NCI-H2196 treated with DMSO at 0.1 percent for 48 hours (cell line): Measurements from ENCODE around the gene C2orf72.
"Not testable (repeated sequence)": the region's sequence is repeated elsewhere in the genome, so short reads cannot be mapped to it uniquely, and the experiment has no call there.

Experiments used
- DNase-seq: peaks from one replicate; lab custom pipeline; 2025; ENCODE audit not compliant: unreplicated experiment; lab: John Stamatoyannopoulos, UW

The C2orf72 gene

DNA sequence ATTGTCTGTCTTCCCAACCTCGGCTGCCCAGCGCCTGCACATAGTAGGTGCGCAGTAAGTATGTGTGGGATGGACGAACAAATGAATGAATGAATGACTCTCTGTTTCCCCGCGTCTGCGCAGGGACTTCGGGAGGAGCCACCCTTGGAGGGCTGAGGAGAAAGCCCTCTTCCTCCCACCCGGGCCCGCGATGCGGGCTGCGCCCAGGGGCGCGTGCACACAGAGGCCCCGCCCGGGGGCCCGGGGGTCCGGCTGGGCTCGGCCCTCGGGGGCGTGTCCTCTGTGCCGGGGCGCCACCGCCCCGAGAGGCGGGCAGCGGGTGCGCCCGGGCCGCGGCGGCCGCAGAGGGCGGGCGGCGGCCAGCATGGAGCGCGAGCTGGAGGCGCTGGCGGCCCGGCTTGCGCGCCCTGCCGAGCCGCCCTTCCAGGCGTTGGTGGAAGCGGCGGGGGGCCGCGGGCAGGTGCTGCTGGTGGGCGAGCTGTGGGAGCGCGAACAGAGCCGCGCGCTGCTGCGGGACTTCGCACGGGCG is at the start of gene C2orf72:
TSS of gene C2orf72 (plus strand) at position 322 of the 529 bp plus-strand sequence. CDS start at position 365, 43 bp downstream.
- DNase-seq: no peak

DNA sequence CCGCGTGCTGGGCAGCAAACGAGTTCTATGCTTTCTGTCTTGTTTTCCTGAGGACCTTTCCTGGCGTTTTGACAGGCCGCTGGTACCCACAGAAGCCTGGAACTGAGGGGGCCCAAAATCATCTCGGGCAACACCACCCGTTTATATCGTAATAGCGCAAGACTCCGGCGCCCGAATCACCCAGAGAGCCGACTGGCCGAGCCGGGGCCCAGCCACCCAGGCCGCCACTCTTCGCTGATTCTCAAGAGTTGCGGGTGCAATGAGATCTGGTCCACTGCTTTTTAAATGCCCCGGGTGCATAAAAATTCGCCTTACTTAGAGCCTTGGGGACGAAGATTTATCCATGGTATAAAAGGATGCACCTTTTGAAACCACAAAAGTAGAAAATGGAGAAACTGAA is 47.6 kb upstream of the C2orf72 start:
- DNase-seq: no peak

DNA sequence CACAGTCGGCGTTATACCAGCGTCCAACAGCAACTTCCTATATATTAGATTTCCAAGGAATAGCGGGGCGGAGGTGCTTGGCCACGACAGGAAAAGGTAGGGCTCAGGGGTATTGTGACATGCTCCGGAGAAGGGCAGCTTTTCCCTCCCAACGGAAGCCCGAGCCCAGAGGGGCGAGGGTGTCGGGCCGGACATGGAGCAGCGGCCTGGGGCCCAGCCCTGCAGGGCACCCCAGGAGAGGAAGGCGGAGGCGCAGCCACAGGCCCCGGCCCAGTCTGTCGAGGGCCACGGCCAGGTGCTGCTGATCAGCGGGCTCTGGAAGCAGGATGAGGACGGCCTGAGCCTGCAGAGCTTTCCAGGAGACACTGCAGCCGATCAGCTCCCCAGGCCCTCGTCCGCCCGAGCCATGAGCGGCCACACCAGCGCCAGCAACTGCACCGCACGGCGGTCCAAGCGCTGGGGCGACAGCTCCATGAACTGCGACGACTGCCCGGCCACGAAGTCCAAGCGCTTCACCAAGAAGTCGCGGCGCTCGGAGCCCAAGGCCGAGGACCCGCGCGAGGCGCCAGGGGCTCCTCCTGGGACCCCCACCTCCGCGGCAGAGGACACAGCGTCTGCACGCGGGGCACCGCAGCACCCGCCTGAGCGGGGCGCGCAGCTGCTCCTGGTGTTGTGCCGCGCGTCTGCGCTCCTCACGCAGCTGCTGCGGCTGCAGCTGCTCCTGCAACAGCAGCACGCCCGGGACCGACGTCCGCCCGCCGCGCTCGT is 47.0 kb upstream of the C2orf72 start:
- DNase-seq: no peak

DNA sequence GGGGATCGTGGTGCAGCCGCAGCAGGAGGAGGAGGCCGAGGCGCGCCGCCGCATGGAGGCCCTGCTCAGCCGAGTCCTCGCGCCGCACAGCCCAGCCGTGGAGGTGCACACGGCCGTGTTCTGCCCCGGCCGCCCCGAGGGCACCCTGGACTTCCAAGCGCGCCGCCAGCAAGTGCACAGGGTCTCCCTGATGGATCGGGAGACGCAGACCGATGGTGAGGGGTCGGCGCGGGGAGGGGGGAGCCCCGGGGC is 46.5 kb upstream of the C2orf72 start:
- no peak for DNase-seq

DNA sequence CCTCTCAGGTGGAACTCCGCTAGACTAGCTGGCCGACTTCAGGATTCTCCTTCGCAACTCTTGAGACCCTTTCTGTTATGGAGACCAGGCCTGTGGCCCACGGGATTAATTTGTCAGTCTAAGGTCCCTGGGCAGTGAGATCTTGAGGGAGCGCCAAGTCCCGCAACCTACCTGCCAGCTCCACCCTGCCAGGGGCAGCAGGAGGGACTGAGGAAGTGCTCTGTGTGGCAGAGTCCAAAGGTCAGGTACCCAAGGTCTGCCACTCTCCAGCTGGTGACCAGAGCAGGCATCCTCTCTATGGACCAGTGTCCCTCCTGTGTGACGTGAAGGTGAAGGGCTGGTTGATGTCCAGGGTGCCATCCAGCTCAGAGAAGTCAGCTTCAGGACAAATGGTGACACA is 45.7 kb upstream of the C2orf72 start:
- no peak for DNase-seq

DNA sequence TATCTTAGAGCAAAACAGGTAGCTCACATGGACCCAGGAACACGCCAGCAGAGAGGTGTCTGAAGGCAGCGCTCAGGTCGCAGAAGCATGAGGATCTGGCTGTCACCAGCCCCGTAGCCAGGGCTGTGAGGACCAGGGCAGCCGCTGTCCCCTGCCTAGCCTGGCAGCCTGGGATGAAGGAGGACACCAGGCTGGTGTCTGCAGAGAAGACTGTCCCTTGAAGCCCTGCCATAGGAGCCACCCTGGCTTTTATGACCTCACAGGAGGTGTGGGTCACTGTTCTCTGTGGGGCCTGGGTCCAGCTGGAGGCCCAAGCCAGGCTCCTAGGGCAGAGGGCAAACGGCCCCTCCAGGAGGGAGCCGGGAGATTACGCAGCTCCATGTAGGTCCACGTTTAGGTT is 41.5 kb upstream of the C2orf72 start, which contains the start of gene SPATA3:
TSS of gene SPATA3 (plus strand) at position 301 of the 400 bp plus-strand sequence. CDS start 113 bp downstream, outside the sequence.
- no peak for DNase-seq

DNA sequence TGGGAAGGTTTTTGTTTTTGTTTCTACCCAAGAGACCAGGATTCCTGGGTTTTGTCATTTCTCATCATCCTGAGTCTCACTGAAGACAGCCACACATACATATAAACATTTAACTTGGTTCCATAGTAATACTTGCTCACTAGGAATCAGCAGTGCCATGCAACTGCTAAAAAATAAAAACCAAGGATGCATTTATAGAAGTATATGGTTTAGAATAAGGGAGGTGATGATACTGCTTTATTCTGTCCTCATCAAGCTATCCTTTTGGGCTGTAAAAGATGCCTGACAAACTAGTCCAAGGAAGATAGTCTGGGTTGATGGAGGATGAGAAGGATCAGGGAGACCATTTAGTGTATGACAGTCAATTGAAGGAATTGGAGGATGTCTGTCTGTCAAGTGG is 40.7 kb upstream of the C2orf72 start:
- no peak for DNase-seq

DNA sequence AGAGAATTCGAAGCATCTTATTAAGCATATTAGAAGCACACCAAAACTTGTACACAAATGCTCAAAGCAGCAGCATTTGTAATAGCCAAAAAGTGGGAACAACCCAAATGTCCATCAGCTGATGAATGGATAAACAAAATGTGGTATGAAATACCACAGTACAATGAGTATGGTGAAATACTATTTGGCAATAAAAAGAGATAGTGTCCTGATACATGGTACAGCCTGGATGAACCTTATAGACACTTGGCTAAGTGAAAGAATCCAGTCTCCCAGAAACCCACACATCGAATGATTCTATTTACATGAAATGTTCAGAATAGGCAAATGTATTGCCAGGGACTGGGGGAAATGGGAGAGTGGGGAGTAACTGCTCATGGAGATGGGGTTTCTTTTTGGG is 38.4 kb upstream of the C2orf72 start:
- no peak for DNase-seq

DNA sequence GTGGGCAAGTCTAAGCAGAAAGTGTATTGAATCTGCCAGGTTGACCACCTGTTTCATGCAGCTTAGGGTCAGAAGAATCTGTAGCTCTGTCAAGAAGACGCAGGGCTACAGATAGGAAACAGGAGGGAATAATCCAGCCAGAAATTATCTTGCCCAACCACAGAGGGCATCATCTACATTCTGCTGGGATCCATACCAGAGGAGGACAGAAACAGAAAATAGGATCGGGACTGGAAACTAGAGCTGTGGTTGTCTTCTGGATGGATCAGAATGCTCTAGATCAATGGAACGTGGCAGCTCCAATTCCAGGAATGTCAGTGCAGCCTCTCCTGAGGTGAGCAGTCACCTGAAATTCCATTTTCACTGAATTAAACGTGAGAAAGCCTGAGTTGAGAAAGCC is 37.8 kb upstream of the C2orf72 start:
- DNase-seq: no peak

DNA sequence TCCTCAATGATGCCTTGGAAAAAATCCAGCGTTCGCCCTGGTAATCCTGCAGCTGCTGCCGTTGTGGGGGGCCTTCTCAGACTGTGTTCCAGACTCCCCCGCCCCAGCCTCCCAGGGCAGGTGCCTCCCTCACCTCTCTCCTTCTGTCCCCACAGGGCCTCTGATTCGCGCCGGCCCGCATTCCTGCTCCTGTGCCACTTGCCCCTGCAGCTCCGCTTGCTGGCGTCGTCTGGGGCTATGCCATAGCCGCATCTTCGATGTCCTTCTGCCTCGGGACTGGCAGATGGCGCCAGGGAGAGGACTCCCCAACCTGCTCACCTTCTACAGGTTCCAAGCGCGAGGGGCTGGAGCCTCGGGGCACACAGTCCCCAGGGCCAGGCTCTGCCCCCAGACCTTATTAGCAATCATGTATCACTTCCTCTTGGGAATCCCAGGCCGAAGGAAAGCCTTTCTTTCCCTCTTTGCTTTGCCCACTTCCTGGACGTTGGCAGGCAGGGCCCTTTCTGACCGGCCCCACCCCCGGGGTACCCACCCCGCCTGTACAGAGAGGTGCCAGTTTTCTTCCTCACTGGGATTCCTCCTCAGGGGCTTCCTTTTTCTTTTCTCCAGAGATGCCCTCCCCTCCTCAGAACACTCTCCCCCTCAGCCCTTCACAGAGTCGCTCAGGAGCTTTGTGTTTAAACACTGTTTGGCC is 37.0 kb upstream of the C2orf72 start:
- DNase-seq: no peak

DNA sequence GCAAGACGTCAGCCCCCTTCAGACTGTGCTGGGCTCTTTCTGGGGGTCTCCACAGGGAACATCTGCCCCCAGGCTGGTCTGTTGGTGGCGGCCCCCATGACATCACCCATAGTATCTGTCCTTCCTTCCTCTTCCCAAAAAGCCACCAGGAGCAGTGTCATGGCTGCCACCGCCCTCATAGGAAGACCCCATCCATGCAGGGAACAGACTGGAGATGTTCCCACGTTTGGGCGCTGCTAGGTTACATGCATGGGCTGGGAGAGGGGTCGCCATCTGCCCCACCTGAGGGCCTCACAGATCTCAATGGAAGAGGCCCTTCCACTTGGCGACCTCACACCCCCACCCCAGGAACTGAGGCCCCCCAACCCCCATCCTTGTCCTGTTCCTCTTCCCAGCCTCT is 36.3 kb upstream of the C2orf72 start:
- no peak for DNase-seq

DNA sequence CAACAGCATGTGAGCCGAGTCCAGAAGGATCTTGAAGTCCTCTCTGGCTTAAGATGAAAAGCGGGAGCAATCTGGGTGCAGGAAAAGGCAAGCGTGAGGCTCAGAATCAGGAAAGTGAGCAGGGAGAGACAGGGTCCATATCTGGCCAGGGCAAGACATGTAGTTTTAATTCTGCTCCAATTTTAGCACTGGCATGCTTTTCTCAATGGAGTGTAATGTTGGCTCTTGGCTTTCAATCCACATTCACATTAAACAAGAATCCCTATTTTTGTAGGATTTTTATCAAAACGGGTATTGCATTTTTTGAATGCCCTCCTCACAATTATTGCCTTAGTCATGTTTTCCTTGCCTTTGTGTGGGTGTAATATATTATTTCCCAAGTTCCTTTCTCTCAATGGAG is 35.4 kb upstream of the C2orf72 start:
- no peak for DNase-seq

DNA sequence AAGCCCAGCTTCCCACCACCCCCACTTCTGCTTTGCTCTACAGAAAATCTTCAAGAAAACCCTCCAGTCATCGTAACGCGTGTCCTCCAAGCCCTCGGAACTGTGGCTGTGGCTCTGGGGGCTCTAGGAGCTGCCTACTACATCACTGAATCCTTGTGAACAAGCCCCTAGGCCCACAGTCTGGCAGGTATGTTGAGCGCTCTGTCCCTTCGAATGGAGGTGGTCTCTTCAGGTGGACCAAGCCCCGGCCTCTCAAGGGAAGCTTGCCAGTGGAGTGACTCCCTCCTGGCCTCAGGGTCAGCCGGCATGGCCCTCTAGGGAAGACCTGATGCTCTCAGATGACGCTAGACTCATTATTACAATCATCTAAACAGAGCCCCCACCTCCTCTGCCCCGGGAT is 34.7 kb upstream of the C2orf72 start:
- DNase-seq: no peak

DNA sequence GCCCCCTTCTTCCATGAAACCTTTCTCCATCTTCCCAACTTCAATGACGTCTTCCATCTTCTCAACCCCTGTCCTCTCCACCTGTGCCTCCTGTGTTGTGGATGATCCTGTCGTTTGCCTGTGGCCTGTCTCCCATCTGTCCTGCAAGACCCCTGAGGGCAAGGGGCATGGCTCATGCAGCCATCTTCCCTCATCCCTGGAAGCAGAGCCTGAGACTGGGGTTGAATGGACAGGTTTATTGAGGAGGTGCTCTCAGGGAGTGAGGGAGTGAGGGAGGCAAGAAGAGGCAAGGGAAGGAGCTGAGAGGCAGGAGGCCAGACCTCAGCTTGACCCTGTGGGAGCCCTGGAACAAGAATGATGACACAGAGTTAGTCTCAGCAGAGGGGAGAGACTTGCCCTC is 34.1 kb upstream of the C2orf72 start:
- DNase-seq: no peak

DNA sequence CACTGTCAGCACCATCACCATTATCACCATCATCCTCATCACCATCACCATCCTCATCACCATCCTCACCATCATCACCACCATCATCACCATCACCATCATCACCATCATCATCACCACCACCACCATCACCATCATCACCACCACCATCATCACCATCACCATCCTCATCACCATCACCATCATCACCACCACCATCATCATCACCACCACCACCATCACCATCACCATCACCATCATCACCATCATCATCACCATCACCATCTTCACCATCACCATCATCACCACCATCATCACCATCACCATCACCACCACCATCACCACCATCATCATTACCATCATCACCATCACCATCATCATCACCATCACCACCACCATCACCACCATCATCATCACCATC is 32.4 kb upstream of the C2orf72 start:
- not testable (repeated sequence) for DNase-seq

DNA sequence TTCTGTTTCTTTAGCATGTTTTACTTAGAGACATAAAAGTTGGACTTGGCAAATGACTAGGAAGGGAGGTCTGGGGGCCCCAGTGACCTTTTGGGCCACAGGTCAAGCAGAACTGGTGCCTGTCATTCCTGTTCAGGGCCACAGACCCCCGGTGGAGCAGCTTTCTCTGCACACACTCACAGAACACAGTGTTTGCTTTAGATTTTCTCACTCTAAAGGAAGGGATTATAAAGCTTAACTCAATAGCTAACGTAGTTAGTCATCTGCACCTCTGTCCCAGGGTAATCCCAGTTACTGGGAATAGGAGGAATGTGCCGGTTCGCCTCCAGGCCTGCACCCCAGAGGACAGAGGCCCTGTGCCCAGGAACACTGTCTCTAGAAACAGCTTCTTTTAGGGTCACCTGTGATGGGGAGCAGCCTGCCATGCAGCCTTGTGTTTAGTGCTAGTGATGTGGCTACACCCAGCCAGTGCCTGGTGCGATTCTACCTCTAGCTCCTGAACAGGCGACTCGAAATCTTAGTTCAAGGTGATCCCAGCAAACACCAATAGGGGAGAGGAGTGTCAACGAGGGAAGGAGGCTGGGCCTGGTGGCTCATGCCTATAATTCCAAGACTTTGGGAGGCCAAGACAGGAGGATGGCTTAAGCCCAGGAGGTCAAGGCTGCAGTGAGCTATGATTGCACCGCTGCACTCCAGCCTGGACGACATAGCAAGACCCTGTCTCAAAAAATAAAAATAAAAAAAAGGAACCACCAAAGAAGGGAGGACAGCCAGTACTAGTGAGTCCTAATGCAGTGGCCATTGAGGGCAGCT is 29.8 kb upstream of the C2orf72 start:
- DNase-seq: no peak

DNA sequence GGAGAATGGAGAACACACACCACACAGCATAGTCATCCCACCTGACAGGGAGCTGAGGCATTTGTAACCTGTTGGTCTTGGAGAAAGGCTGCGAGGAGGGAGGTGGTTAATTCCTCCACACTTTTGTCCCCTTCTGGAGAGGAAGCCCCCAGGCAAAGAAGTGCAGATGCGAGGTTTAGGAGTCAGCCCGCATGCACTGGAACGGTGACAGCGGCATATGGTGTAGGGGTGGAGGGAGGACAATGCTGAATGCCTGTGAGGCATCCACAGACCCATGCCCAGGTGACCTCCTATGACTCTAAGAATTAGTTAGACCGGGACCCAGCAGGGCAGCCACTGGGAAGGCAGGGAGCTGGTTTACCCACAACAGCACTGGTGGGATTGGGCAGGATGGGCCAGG is 29.2 kb upstream of the C2orf72 start:
- DNase-seq: no peak

DNA sequence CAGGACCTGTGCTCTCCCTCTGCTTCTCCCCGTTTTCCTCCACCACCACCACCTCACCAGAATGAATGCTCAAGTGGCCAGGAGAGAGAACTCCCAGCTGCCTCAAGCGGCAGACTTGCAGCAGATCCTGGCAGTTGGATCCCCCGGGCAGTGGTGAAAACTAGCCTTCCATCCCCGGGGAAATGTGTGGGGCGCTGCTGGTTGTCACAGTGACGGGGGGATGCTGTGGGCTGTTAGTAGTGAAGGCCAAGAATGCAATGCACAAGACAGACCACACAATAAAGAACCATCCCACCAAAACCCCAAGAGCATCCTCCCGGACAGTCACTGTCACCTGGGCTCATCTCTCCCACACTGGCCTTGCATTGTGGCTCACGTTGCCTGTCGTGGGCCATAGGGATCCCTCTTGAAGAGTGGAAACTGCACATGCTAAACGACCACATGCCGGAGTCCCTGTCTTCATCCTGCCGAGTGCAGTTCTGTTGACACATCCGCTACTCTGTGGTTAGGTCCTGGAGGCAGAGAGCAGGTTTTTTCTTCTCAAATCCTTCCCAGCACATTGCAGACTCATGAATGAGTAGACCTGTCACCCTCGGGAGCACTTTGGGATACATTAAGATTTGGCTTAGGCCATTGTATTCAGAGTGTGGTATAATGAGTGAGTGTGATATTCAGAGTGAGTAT is 27.9 kb upstream of the C2orf72 start:
- no peak for DNase-seq

DNA sequence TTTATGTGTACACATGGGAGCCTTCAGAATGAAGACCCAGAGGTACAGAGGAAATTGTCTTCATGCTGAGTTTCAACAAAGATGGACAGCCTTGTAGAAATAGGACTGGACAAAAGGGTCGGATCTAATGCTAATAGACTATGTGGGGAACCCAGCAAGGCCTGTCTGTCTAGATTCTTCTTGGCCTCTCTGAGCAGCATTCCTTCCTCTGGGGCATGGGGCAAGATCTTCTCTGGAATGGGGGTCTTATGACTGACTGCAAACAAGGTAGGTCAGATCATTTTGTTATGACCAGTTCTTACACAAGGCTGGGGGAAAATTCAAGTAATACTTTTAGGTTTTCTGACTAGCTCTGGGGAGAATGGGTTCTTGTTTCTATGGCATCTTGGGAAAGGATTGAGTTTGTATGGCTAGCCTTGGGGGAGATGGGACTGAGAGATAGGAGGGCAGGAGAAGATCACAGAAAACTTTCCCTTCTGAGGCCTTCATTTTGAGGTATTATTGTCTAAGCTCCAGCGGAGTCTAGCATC is 27.1 kb upstream of the C2orf72 start:
- no peak for DNase-seq

DNA sequence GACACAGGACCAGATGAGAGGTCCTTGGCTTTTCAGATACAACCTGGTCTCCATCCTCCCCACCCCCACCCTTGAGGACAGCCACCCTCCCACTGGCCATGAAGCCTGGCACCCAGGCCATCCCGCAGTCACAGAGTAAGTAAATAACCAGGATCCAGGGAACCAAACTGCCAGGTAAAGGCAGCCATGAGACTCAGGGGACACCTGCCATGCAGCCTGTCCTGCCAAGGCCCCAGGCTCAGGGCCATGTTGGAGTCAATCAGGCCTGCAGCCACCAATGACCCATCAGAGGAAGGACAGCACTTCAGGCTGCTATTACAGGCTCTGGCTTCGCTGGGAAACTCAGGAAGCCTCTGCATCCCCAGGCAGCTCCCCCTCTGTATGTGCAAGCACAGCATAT is 25.8 kb upstream of the C2orf72 start:
- DNase-seq: no peak

DNA sequence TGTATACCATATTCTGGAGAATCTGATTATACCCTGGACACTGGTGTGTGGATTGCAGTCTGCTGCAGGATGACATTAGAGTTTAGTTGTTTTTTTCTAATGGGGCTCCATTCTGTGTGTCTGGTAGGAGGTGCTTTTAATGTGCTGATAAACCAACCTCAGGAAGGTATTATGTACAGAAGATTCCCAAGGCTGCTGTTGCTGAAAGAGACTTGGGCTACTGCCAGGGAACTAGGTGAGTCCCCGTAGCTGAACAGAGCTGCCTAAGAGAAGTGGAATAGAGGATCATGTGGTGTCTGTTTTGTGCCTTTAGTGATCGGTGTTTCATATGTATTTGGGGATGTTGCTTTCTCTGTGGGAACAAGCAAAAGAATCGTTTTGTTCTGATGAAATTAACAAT is 24.9 kb upstream of the C2orf72 start:
- DNase-seq: no peak
